ENCODE measurements around the gene TAOK3.

Gene TAOK3

GRCh38 chr12:118344829-118345228, 27.9 kb downstream of the TAOK3 start:
- H3K4me1 ChIP-seq (ENCODE audit: control insufficient read depth in 2 of 2, insufficient read depth in 2 of 2, low read length in 2 of 2): peaks cover 0 to 6% of the 10 kb centered on the region in 2 donors
- no peaks in the 10 kb centered on the region for H3K9me3 ChIP-seq (ENCODE audit: control insufficient read depth in 2 of 2, low read length in 2 of 2)
- no peak overlapping the region for H3K27ac ChIP-seq (ENCODE audit: low read depth in 2 of 2, low read length in 2 of 2)
- no peak overlapping the region for H3K4me3 ChIP-seq (ENCODE audit: low read length in 2 of 2)
- no peak overlapping the region for H3K9ac ChIP-seq (ENCODE audit: low read depth in 1 of 2, low read length in 2 of 2)
- no peaks in the 10 kb centered on the region for H3K27me3 ChIP-seq (ENCODE audit: control insufficient read depth in 2 of 2, insufficient read depth in 2 of 2, low read length in 2 of 2)
- H3K36me3 ChIP-seq (ENCODE audit: control insufficient read depth in 2 of 2, insufficient read depth in 2 of 2, low read length in 2 of 2): no peaks in the 10 kb centered on the region

- Histone ChIP-seq H3K9ac (ENCODE audit: low read depth in 1 of 2, low read length in 2 of 2) (no peak overlapping the region), H3K27ac (ENCODE audit: low read depth in 2 of 2, low read length in 2 of 2) (no peak overlapping the region), H3K4me3 (ENCODE audit: low read length in 2 of 2) (no peak overlapping the region), H3K27me3 (ENCODE audit: control insufficient read depth in 2 of 2, insufficient read depth in 2 of 2, low read length in 2 of 2) (no peaks in the 10 kb centered on the region), H3K36me3 (ENCODE audit: control insufficient read depth in 2 of 2, insufficient read depth in 2 of 2, low read length in 2 of 2) (no peaks in the 10 kb centered on the region), H3K4me1 (ENCODE audit: control insufficient read depth in 2 of 2, insufficient read depth in 2 of 2, low read length in 2 of 2) (peaks cover 0 to 3% of the 10 kb centered on the region in 2 donors), H3K9me3 (ENCODE audit: control insufficient read depth in 2 of 2, low read length in 2 of 2) (no peaks in the 10 kb centered on the region)
Observed at GRCh38 chr12:118342090-118342489, 30.6 kb downstream of the TAOK3 start.

- H3K27me3 ChIP-seq (ENCODE audit: control insufficient read depth in 2 of 2, insufficient read depth in 2 of 2, low read length in 2 of 2): no peaks in the 10 kb centered on the region
- no peak overlapping the region for H3K4me3 ChIP-seq (ENCODE audit: low read length in 2 of 2)
- H3K9ac ChIP-seq (ENCODE audit: low read depth in 1 of 2, low read length in 2 of 2): no peak overlapping the region
- no peaks in the 10 kb centered on the region for H3K9me3 ChIP-seq (ENCODE audit: control insufficient read depth in 2 of 2, low read length in 2 of 2)
- no peak overlapping the region for H3K27ac ChIP-seq (ENCODE audit: low read depth in 2 of 2, low read length in 2 of 2)
- no peaks in the 10 kb centered on the region for H3K36me3 ChIP-seq (ENCODE audit: control insufficient read depth in 2 of 2, insufficient read depth in 2 of 2, low read length in 2 of 2)
- H3K4me1 ChIP-seq (ENCODE audit: control insufficient read depth in 2 of 2, insufficient read depth in 2 of 2, low read length in 2 of 2): no peaks in the 10 kb centered on the region
Observed at GRCh38 chr12:118337194-118337838, 35.4 kb downstream of the TAOK3 start.

GRCh38 chr12:118336123-118336522, 36.6 kb downstream of the TAOK3 start:
- no peaks in the 10 kb centered on the region for H3K36me3 ChIP-seq (ENCODE audit: control insufficient read depth in 2 of 2, insufficient read depth in 2 of 2, low read length in 2 of 2)
- H3K9me3 ChIP-seq (ENCODE audit: control insufficient read depth in 2 of 2, low read length in 2 of 2): no peaks in the 10 kb centered on the region
- H3K4me3 ChIP-seq (ENCODE audit: low read length in 2 of 2): no peak overlapping the region
- H3K9ac ChIP-seq (ENCODE audit: low read depth in 1 of 2, low read length in 2 of 2): no peak overlapping the region
- no peaks in the 10 kb centered on the region for H3K4me1 ChIP-seq (ENCODE audit: control insufficient read depth in 2 of 2, insufficient read depth in 2 of 2, low read length in 2 of 2)
- no peak overlapping the region for H3K27ac ChIP-seq (ENCODE audit: low read depth in 2 of 2, low read length in 2 of 2)
- no peaks in the 10 kb centered on the region for H3K27me3 ChIP-seq (ENCODE audit: control insufficient read depth in 2 of 2, insufficient read depth in 2 of 2, low read length in 2 of 2)

- Histone ChIP-seq H3K27me3 (ENCODE audit: control insufficient read depth in 2 of 2, insufficient read depth in 2 of 2, low read length in 2 of 2) (no peaks in the 10 kb centered on the region), H3K36me3 (ENCODE audit: control insufficient read depth in 2 of 2, insufficient read depth in 2 of 2, low read length in 2 of 2) (no peaks in the 10 kb centered on the region), H3K9me3 (ENCODE audit: control insufficient read depth in 2 of 2, low read length in 2 of 2) (no peaks in the 10 kb centered on the region), H3K9ac (ENCODE audit: low read depth in 1 of 2, low read length in 2 of 2) (no peak overlapping the region), H3K4me3 (ENCODE audit: low read length in 2 of 2) (no peak overlapping the region), H3K4me1 (ENCODE audit: control insufficient read depth in 2 of 2, insufficient read depth in 2 of 2, low read length in 2 of 2) (peaks cover 0 to 3% of the 10 kb centered on the region in 2 donors), H3K27ac (ENCODE audit: low read depth in 2 of 2, low read length in 2 of 2) (no peak overlapping the region)
Observed at GRCh38 chr12:118334939-118335567, 37.7 kb downstream of the TAOK3 start.

- Histone ChIP-seq H3K27me3 (ENCODE audit: control insufficient read depth in 2 of 2, insufficient read depth in 2 of 2, low read length in 2 of 2) (no peaks in the 10 kb centered on the region), H3K27ac (ENCODE audit: low read depth in 2 of 2, low read length in 2 of 2) (no peak overlapping the region), H3K4me1 (ENCODE audit: control insufficient read depth in 2 of 2, insufficient read depth in 2 of 2, low read length in 2 of 2) (peaks cover 0 to 5% of the 10 kb centered on the region in 2 donors), H3K9ac (ENCODE audit: low read depth in 1 of 2, low read length in 2 of 2) (no peak overlapping the region), H3K36me3 (ENCODE audit: control insufficient read depth in 2 of 2, insufficient read depth in 2 of 2, low read length in 2 of 2) (no peaks in the 10 kb centered on the region), H3K9me3 (ENCODE audit: control insufficient read depth in 2 of 2, low read length in 2 of 2) (no peaks in the 10 kb centered on the region), H3K4me3 (ENCODE audit: low read length in 2 of 2) (no peak overlapping the region)
Observed at GRCh38 chr12:118334241-118334640, 38.5 kb downstream of the TAOK3 start.

GRCh38 chr12:118332511-118332910, 40.2 kb downstream of the TAOK3 start:
- H3K27me3 ChIP-seq (ENCODE audit: control insufficient read depth in 2 of 2, insufficient read depth in 2 of 2, low read length in 2 of 2): no peaks in the 10 kb centered on the region
- no peaks in the 10 kb centered on the region for H3K36me3 ChIP-seq (ENCODE audit: control insufficient read depth in 2 of 2, insufficient read depth in 2 of 2, low read length in 2 of 2)
- H3K9me3 ChIP-seq (ENCODE audit: control insufficient read depth in 2 of 2, low read length in 2 of 2): no peaks in the 10 kb centered on the region
- H3K4me3 ChIP-seq (ENCODE audit: low read length in 2 of 2): no peak overlapping the region
- H3K4me1 ChIP-seq (ENCODE audit: control insufficient read depth in 2 of 2, insufficient read depth in 2 of 2, low read length in 2 of 2): peaks cover 0 to 5% of the 10 kb centered on the region in 2 donors
- H3K27ac ChIP-seq (ENCODE audit: low read depth in 2 of 2, low read length in 2 of 2): no peak overlapping the region
- H3K9ac ChIP-seq (ENCODE audit: low read depth in 1 of 2, low read length in 2 of 2): no peak overlapping the region

GRCh38 chr12:118330421-118331018, 42.2 kb downstream of the TAOK3 start:
- Histone ChIP-seq H3K36me3 (ENCODE audit: control insufficient read depth in 2 of 2, insufficient read depth in 2 of 2, low read length in 2 of 2) (no peaks in the 10 kb centered on the region), H3K27me3 (ENCODE audit: control insufficient read depth in 2 of 2, insufficient read depth in 2 of 2, low read length in 2 of 2) (no peaks in the 10 kb centered on the region), H3K27ac (ENCODE audit: low read depth in 2 of 2, low read length in 2 of 2) (peak overlapping the region in 1 of 2 donors; percentile 13), H3K4me3 (ENCODE audit: low read length in 2 of 2) (no peak overlapping the region), H3K4me1 (ENCODE audit: control insufficient read depth in 2 of 2, insufficient read depth in 2 of 2, low read length in 2 of 2) (peaks cover 0 to 5% of the 10 kb centered on the region in 2 donors), H3K9me3 (ENCODE audit: control insufficient read depth in 2 of 2, low read length in 2 of 2) (no peaks in the 10 kb centered on the region), H3K9ac (ENCODE audit: low read depth in 1 of 2, low read length in 2 of 2) (peak overlapping the region in 1 of 2 donors; percentile 7)

GRCh38 chr12:118328486-118329330, 44.0 kb downstream of the TAOK3 start:
- Histone ChIP-seq H3K4me1 (ENCODE audit: control insufficient read depth in 2 of 2, insufficient read depth in 2 of 2, low read length in 2 of 2) (peaks cover 0 to 5% of the 10 kb centered on the region in 2 donors), H3K36me3 (ENCODE audit: control insufficient read depth in 2 of 2, insufficient read depth in 2 of 2, low read length in 2 of 2) (no peaks in the 10 kb centered on the region), H3K9me3 (ENCODE audit: control insufficient read depth in 2 of 2, low read length in 2 of 2) (no peaks in the 10 kb centered on the region), H3K4me3 (ENCODE audit: low read length in 2 of 2) (no peak overlapping the region), H3K9ac (ENCODE audit: low read depth in 1 of 2, low read length in 2 of 2) (no peak overlapping the region), H3K27me3 (ENCODE audit: control insufficient read depth in 2 of 2, insufficient read depth in 2 of 2, low read length in 2 of 2) (no peaks in the 10 kb centered on the region), H3K27ac (ENCODE audit: low read depth in 2 of 2, low read length in 2 of 2) (no peak overlapping the region)

GRCh38 chr12:118327391-118327790, 45.3 kb downstream of the TAOK3 start:
- Histone ChIP-seq H3K9me3 (ENCODE audit: control insufficient read depth in 2 of 2, low read length in 2 of 2) (no peaks in the 10 kb centered on the region), H3K4me1 (ENCODE audit: control insufficient read depth in 2 of 2, insufficient read depth in 2 of 2, low read length in 2 of 2) (peaks cover 0 to 5% of the 10 kb centered on the region in 2 donors), H3K36me3 (ENCODE audit: control insufficient read depth in 2 of 2, insufficient read depth in 2 of 2, low read length in 2 of 2) (no peaks in the 10 kb centered on the region), H3K27me3 (ENCODE audit: control insufficient read depth in 2 of 2, insufficient read depth in 2 of 2, low read length in 2 of 2) (no peaks in the 10 kb centered on the region), H3K27ac (ENCODE audit: low read depth in 2 of 2, low read length in 2 of 2) (no peak overlapping the region), H3K9ac (ENCODE audit: low read depth in 1 of 2, low read length in 2 of 2) (no peak overlapping the region), H3K4me3 (ENCODE audit: low read length in 2 of 2) (no peak overlapping the region)
